Heart left ventricle (tissue), 16 donors: ENCODE results near the gene DOCK1. TPM values are rescaled to one million over a fixed set of nuclear protein-coding genes. Genes with fewer than 3 reads are reported as not detected.

Source experiments
- ATAC-seq, 4 donors: fragments of 200-7000 bp; cut with Tn5 transposase; one replicate each; pipeline ENCODE4 v1.9.1; 2020 to 2022; ENCODE audit warnings: moderate library complexity in 4 of 4, mild to moderate bottlenecking in 3 of 4, moderate number of reproducible peaks in 1 of 4
- DNase-seq, 5 donors: peaks; one replicate each; pipeline ENCODE4 v3.0.0-alpha.2; 2020
- H3K27ac ChIP-seq, 12 donors: fragments of 200-600 bp; sonication (generic) in 4 of 12; one replicate each; pipeline versions ENCODE4 v1.5.0 to v1.8.0; 2016 to 2022; ENCODE audit warnings: mild to moderate bottlenecking in 2 of 12
- H3K27me3 ChIP-seq, 9 donors: fragments of 200-600 bp; sonication (generic) in 2 of 9; one replicate each; pipeline versions ENCODE4 v1.5.1 to v1.8.0; 2016 to 2022; ENCODE audit warnings: mild to moderate bottlenecking in 3 of 9
- H3K36me3 ChIP-seq, 9 donors: fragments of 200-600 bp; sonication (generic) in 2 of 9; one replicate each; pipeline versions ENCODE4 v1.5.0 to v1.8.0; 2018 to 2022; ENCODE audit warnings: mild to moderate bottlenecking in 2 of 9
- H3K4me1 ChIP-seq, 12 donors: fragments of 200-600 bp; sonication (generic) in 4 of 12; one replicate each; pipeline versions ENCODE4 v1.5.0 to v1.8.0; 2016 to 2022; ENCODE audit warnings: mild to moderate bottlenecking in 3 of 12
- H3K4me3 ChIP-seq, 12 donors: fragments of 200-600 bp; sonication (generic) in 4 of 12; one replicate each; pipeline versions ENCODE4 v1.5.0 to v1.8.0; 2017 to 2022; ENCODE audit warnings: mild to moderate bottlenecking in 9 of 12, moderate library complexity in 4 of 12
- H3K9me3 ChIP-seq, 12 donors: fragments of 200-600 bp; sonication (generic) in 4 of 12; one replicate each; pipeline versions ENCODE4 v1.5.0 to v1.8.0; 2016 to 2022; ENCODE audit warnings: mild to moderate bottlenecking in 1 of 12
- CTCF ChIP-seq, 12 donors: fragments of 200-600 bp; sonication (generic) in 4 of 12; IDR thresholded peaks; one replicate each; pipeline versions ENCODE4 v1.5.0 to v1.8.0; 2018 to 2022; ENCODE audit warnings: antibody characterized with exemption in 12 of 12, mild to moderate bottlenecking in 5 of 12
- POLR2A ChIP-seq, 2 donors: fragments of 450-650 bp; IDR thresholded peaks; one replicate each; pipeline ENCODE4 v1.6.1; 2017; ENCODE audit warnings: antibody characterized with exemption in 2 of 2, mild to moderate bottlenecking in 2 of 2, moderate library complexity in 2 of 2
- WGBS, 4 donors: extraction: QIAGEN DNeasy Blood & Tissue Kit in 2 of 4; methylation state at CpG; one replicate each; pipeline versions ENCODE4 v1.1.5 to v1.1.7; 2013 to 2018; 5-methylcytosine and 5-hydroxymethylcytosine counted together
- intact Hi-C, 10 donors: fragments of 100-400 bp; cut with DNase I; formaldehyde crosslinking; loops; one replicate each; pipeline versions ENCODE4 v1.11.1 to v1.14.2; 2022
- polyA plus RNA-seq, 2 donors: library from polyadenylated mRNA; stranded (reverse); fragments of 200-250 nt; gene quantifications; one replicate each; pipeline ENCODE4 v1.2.3, GENCODE V29; 2013
- total RNA-seq, 9 donors: library from RNA; depleted of rRNA in 2 of 9; stranded (reverse); fragments of >200 nt in 2 of 9; fragmentation: NEBNext Ultra II Directional in 3 of 9; extraction: Animal tissue kit (Norgen Biotek cat#: 25700) in 3 of 9; gene quantifications; one replicate each; pipeline versions ENCODE4 v1.1.0 to v1.2.4, GENCODE V29; 2016 to 2023
- donor health status: ischemic (EF 13 %, LVEDD 7.1; RV severe dilation, severe dysfunction).
- donor health status: healthy with polysubstance abuse.
- donor health status: DM: no; HTN: yes; CAD: no.
- donor health status: DM: no; HTN: no; CAD: no.
- donor health status: ischemic (EF 25% LVEDD 6.9; RV normal size, moderate dysfunction).
- donor health status: ischemic (EF 25% LVEDD 5.7; RV mildly dilated, moderate dysfunction).
- donor health status: healthy.
- donor health status: DM: yes; HTN: yes; CAD: no.
- donor health status: ischemic (EF 35%, LVEDD 5.7; RV mildly dilated, moderate dysfunction).
- donor health status: nonischemic (EF 11% LVEDD 7.7; RV severe dilation, severe dysfunction).
- donor health status: DM: yes; HTN: yes; CAD: no.
- donor health status: PGD.
- donor health status: ischemic (EF 29% LVEDD 5.4; RV normal size, mild dysfunction).
- donor health status: nonischemic (EF 23%, LVEDD 6.1; RV moderate dilation, normal function).

Gene DOCK1
- total and polyA plus RNA-seq, 11 donors, result 5.0 to 31.6 (median 18.6) TPM

- no peak overlapping the region for H3K27ac ChIP-seq
- DNase-seq (no peak), ATAC-seq (no peak)
- WGBS, 4 donors, result 94 to 100% (median 98%) methylated on average over 2 of the region's 2 CpGs
- no peak overlapping the region for H3K4me3 ChIP-seq
- H3K36me3 ChIP-seq, result no peaks in the 10 kb centered on the region
- no peaks in the 10 kb centered on the region for H3K27me3 ChIP-seq
- H3K4me1 ChIP-seq, result no peaks in the 10 kb centered on the region
- intact Hi-C loops, result no loop called here
- no peak for TF ChIP-seq CTCF (IDR thresholded peaks at IDR 0.05)
- TF ChIP-seq POLR2A (IDR thresholded peaks at IDR 0.05), result no peak
- no peaks in the 10 kb centered on the region for H3K9me3 ChIP-seq
These were observed 279.4 kb downstream of the DOCK1 start for GRCh38 chr10:127184582-127184981.

DNA sequence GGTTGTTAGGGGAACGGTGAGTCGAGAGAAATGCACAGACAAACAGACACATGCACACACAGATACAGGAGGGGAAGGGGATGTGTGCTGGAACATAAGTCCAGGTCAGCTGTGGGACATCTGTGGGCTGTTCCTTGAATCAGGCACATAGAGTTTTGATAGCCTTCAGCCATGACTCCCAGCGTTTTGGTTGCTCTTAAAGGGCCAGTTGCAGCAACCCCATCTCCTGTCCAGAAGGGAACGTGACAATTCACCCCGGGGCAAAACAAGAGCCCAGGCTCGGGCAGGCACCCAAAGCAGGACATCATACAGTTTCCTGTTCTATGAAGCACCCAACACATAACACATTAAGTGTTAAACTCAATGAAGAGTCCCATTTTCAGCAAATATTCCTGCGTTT, 281.6 kb downstream of the DOCK1 start:
- no peak for TF ChIP-seq POLR2A (IDR thresholded peaks at IDR 0.05)
- no peak for TF ChIP-seq CTCF (IDR thresholded peaks at IDR 0.05)

DNA sequence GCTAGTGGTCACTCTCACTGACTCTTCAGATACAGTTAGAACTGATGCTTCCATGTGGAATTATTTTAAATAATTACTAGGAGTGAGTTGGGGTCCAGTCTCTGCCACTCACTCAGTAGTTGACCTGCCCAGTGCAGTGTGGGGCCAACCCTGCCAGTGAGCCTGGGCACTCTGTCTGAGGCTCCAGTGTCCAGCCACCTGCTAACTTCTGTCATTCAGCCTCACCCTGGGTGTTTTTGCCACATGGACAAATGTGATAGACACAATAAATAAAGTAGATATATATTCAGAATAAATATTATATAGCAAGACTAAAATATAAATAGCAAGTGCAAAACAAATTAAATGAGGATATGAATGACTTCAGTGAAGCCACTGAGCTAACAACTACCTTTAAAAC, 284.0 kb downstream of the DOCK1 start:
- no peaks in the 10 kb centered on the region for H3K9me3 ChIP-seq
- DNase-seq (no peak), ATAC-seq (no peak)
- intact Hi-C loops, result no loop called here
- no peak overlapping the region for H3K27ac ChIP-seq
- H3K4me3 ChIP-seq, result no peak overlapping the region
- no peak for TF ChIP-seq CTCF (IDR thresholded peaks at IDR 0.05)
- H3K27me3 ChIP-seq, result no peaks in the 10 kb centered on the region
- no peaks in the 10 kb centered on the region for H3K36me3 ChIP-seq
- peaks cover 0 to under 1% (median 0%) of the 10 kb centered on the region in 12 donors for H3K4me1 ChIP-seq

More for the DNA sequence above, 281.6 kb downstream of the DOCK1 start:
- no peaks in the 10 kb centered on the region for H3K4me1 ChIP-seq
- no peaks in the 10 kb centered on the region for H3K27me3 ChIP-seq
- intact Hi-C loops, result no loop called here
- no peak for ATAC-seq
- no peak for DNase-seq
- H3K27ac ChIP-seq, result no peak overlapping the region
- H3K4me3 ChIP-seq, result no peak overlapping the region
- 54 to 66% (median 59%) methylated on average over 7 of the region's 7 CpGs for WGBS, 4 donors
- no peaks in the 10 kb centered on the region for H3K9me3 ChIP-seq
- no peaks in the 10 kb centered on the region for H3K36me3 ChIP-seq

- no peak for TF ChIP-seq POLR2A (IDR thresholded peaks at IDR 0.05)
- H3K9me3 ChIP-seq, result no peaks in the 10 kb centered on the region
- 76% methylated on average over 5 of the region's 5 CpGs for WGBS, 4 donors
- H3K4me1 ChIP-seq, result peaks cover 0 to 11% (median 8%) of the 10 kb centered on the region in 12 donors
- no peaks in the 10 kb centered on the region for H3K36me3 ChIP-seq
- H3K27me3 ChIP-seq, result peaks cover 0 to 9% (median 0%) of the 10 kb centered on the region in 9 donors
- H3K27ac ChIP-seq, result no peak overlapping the region
- DNase-seq (no peak), ATAC-seq (no peak)
- H3K4me3 ChIP-seq, result no peak overlapping the region
- intact Hi-C loops, result loop anchor here in 1 of 10 donors (10.0 kb wide), 1 partner anchor 144 kb away; no protein-coding TSS in a partner anchor
These were observed 285.2 kb downstream of the DOCK1 start for GRCh38 chr10:127190427-127190826.

DNA sequence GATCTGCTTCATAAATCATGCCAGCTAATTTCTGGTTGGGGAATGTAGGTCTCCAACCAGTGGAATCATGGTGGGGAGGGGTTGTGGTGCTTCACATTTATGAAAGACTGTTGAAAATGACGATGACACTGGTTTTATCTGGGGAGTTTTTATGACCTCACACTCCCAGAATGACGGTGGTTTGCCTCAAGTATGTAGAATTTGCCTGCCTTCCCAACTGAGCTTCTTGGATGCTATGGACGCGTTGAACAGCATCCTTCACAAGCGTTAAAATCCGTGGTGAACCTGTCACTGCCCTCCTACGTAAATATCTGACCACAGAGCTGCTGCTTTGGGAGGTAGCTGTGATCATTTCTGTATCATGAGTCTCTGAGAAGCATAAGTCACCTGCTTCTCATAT, 287.9 kb downstream of the DOCK1 start:
- H3K27ac ChIP-seq, result no peak overlapping the region
- no peak for TF ChIP-seq CTCF (IDR thresholded peaks at IDR 0.05)
- no peak for TF ChIP-seq POLR2A (IDR thresholded peaks at IDR 0.05)
- H3K9me3 ChIP-seq, result no peaks in the 10 kb centered on the region
- ATAC-seq, result no peak
- peaks cover 0 to 28% (median 13%) of the 10 kb centered on the region in 12 donors for H3K4me1 ChIP-seq
- intact Hi-C loops, result loop anchor here in 1 of 10 donors (10.0 kb wide), 1 partner anchor 142 kb away; no protein-coding TSS in a partner anchor
- H3K27me3 ChIP-seq, result peaks cover 0 to 19% (median 0%) of the 10 kb centered on the region in 9 donors
- H3K36me3 ChIP-seq, result no peaks in the 10 kb centered on the region
- WGBS, 4 donors, result 75 to 87% (median 80%) methylated on average over 7 of the region's 7 CpGs
- H3K4me3 ChIP-seq, result no peak overlapping the region
- no peak for DNase-seq
